PC-3 (cell line): ENCODE data around the gene PTGER2. TPM values are rescaled to one million over a fixed set of nuclear protein-coding genes. Genes with fewer than 3 reads are reported as not detected.

ENCODE experiments used
- ATAC-seq: fragments of 200-7000 bp; cut with Tn5 transposase; 2 replicates; pipeline ENCODE4 v1.9.1; 2020; ENCODE audit warnings: mild to moderate bottlenecking, moderate library complexity
- BruUV-seq: library from RNA; stranded (reverse); fragments of 400-500 nt; replicated peaks from 2 replicates; lab custom pipeline; 2021; lab: Mats Ljungman, UMichigan
- CTCF ChIA-PET: fragments of 300-600 bp; sonication (Branson Sonifier 250); formaldehyde crosslinking; loops from one replicate; lab custom pipeline; 2022; ENCODE audit warnings: antibody characterized with exemption; lab: Charles Lee
- POLR2A ChIA-PET: fragments of 300-600 bp; sonication (Branson Sonifier 250); formaldehyde crosslinking; loops from one replicate; lab custom pipeline; 2022; ENCODE audit warnings: antibody characterized with exemption; ENCODE audit not compliant: unreplicated experiment; lab: Charles Lee
- DNase-seq: peaks from one replicate; pipeline ENCODE4 v3.0.0-alpha.2; 2015
- H2AFZ ChIP-seq: fragments of 300-600 bp; sonication (generic); 2 replicates; pipeline ENCODE4 v1.6.0; 2016; ENCODE audit warnings: antibody characterized with exemption, low read length
- H3F3A ChIP-seq: fragments of 300-600 bp; sonication (generic); one replicate; pipeline ENCODE4 v1.6.0; 2017; ENCODE audit warnings: antibody characterized with exemption, low read length, control low read depth, mild to moderate bottlenecking; ENCODE audit not compliant: unreplicated experiment
- H3K27ac ChIP-seq: fragments of 300-600 bp; sonication (generic); 2 replicates; pipeline ENCODE4 v1.5.1; 2016; ENCODE audit warnings: mild to moderate bottlenecking, low read length
- H3K27me3 ChIP-seq: fragments of 300-600 bp; sonication (generic); 2 replicates; pipeline ENCODE4 v1.6.1; 2016; ENCODE audit warnings: low read length, mixed read lengths
- H3K36me3 ChIP-seq: fragments of 300-600 bp; sonication (generic); 2 replicates; pipeline ENCODE4 v1.6.1; 2016; ENCODE audit warnings: low read depth, mixed run types, low read length, mixed read lengths
- H3K4me1 ChIP-seq: fragments of 300-600 bp; sonication (generic); 2 replicates; pipeline ENCODE4 v1.5.1; 2016; ENCODE audit warnings: low read length; ENCODE audit not compliant: insufficient read depth
- H3K4me2 ChIP-seq: fragments of 300-600 bp; sonication (generic); 2 replicates; pipeline ENCODE4 v1.6.0; 2016; ENCODE audit warnings: low read length
- H3K4me3 ChIP-seq: fragments of 300-600 bp; sonication (generic); 2 replicates; pipeline ENCODE4 v1.5.1; 2016; ENCODE audit warnings: mild to moderate bottlenecking, low read length, mixed read lengths
- H3K79me2 ChIP-seq: fragments of 300-600 bp; sonication (generic); 2 replicates; pipeline ENCODE4 v1.6.1; 2017; ENCODE audit warnings: low read length, mixed read lengths
- H3K9ac ChIP-seq: fragments of 300-600 bp; sonication (generic); 2 replicates; pipeline ENCODE4 v1.6.0; 2016; ENCODE audit warnings: mild to moderate bottlenecking, low read length
- H3K9me2 ChIP-seq: fragments of 300-600 bp; sonication (generic); replicated peaks from 2 replicates; pipeline ENCODE4 v1.6.1; 2016; ENCODE audit warnings: mixed run types, low read length, mixed read lengths
- H3K9me3 ChIP-seq: fragments of 300-600 bp; sonication (generic); 2 replicates; pipeline ENCODE4 v1.6.1; 2016; ENCODE audit warnings: low read length, mixed read lengths
- H4K20me1 ChIP-seq: fragments of 300-600 bp; sonication (generic); 2 replicates; pipeline ENCODE4 v1.6.1; 2016; ENCODE audit warnings: low read length, mixed read lengths
- EZH2 ChIP-seq: fragments of 300-600 bp; sonication (generic); IDR thresholded peaks from one replicate; pipeline ENCODE4 v1.6.1; 2017; ENCODE audit warnings: antibody characterized with exemption, mild to moderate bottlenecking, low read length; ENCODE audit not compliant: unreplicated experiment
- EZH2phosphoT487 ChIP-seq: fragments of 300-600 bp; sonication (generic); IDR thresholded peaks from 2 replicates; pipeline ENCODE4 v1.6.1; 2018; ENCODE audit warnings: mild to moderate bottlenecking, antibody characterized with exemption, low read length, borderline replicate concordance
- intact Hi-C: fragments of 100-400 bp; cut with micrococcal nuclease; formaldehyde crosslinking; loops from 2 replicates; pipeline ENCODE4 v1.9.0; 2023
- total RNA-seq: library from RNA; depleted of rRNA; stranded (reverse); fragments of >200 nt; gene quantifications from 2 replicates; pipeline ENCODE4 v1.2.3, GENCODE V29; 2014
- TF ChIP-seq, protein P1 (sequence below): fragments of 300-600 bp; sonication (generic); conservative IDR thresholded peaks from 2 replicates; pipeline ENCODE4 v1.5.1; 2017; ENCODE audit warnings: antibody characterized with exemption, low read depth, mild to moderate bottlenecking, low read length

Gene PTGER2
- total RNA-seq, 1 experiment from 2014 or later = 4.7 TPM

DNA sequence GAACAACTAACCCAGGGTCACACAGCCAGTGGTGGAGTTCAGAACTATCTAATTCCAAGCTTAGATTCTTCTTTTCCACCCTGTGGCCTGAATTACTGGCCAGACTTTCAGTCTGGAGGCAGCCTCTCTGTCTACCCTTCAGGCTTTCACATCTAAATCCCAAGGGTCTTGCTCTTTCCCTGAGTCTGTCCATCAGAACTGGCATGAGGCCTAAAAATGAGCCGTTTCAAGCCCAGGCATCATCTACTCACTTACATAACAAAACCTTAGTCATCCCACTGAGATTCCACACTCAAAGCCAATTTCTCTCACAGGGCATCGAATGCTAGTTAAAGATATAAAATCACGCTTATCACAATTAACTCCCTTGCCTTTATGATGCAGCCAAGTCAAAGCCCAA is 47.9 kb upstream of the PTGER2 start:
- no peak for DNase-seq
- BruUV-seq = no TSS peak
- ChIA-PET CTCF (interaction anchor here (0.5 kb wide), 1 partner anchor 120 kb away, joined by 3 read pairs; no protein-coding TSS in a partner anchor), POLR2A (no interaction called here)
- no peaks in the 10 kb centered on the region for H4K20me1 ChIP-seq
- no peaks in the 10 kb centered on the region for H3K36me3 ChIP-seq
- no peak overlapping the region for H2AFZ ChIP-seq
- H3K4me3 ChIP-seq = no peak overlapping the region
- H3K4me1 ChIP-seq = no peaks in the 10 kb centered on the region
- no peaks in the 10 kb centered on the region for H3K9me3 ChIP-seq
- no peak overlapping the region for H3K9ac ChIP-seq
- no peaks in the 10 kb centered on the region for H3K79me2 ChIP-seq
- ATAC-seq = no peak
- H3K27me3 ChIP-seq = peaks cover 25% of the 10 kb centered on the region
- H3K27ac ChIP-seq = no peak overlapping the region
- no peaks in the 10 kb centered on the region for H3F3A ChIP-seq
- intact Hi-C loops = no loop called here
- TF ChIP-seq, protein P1, sequence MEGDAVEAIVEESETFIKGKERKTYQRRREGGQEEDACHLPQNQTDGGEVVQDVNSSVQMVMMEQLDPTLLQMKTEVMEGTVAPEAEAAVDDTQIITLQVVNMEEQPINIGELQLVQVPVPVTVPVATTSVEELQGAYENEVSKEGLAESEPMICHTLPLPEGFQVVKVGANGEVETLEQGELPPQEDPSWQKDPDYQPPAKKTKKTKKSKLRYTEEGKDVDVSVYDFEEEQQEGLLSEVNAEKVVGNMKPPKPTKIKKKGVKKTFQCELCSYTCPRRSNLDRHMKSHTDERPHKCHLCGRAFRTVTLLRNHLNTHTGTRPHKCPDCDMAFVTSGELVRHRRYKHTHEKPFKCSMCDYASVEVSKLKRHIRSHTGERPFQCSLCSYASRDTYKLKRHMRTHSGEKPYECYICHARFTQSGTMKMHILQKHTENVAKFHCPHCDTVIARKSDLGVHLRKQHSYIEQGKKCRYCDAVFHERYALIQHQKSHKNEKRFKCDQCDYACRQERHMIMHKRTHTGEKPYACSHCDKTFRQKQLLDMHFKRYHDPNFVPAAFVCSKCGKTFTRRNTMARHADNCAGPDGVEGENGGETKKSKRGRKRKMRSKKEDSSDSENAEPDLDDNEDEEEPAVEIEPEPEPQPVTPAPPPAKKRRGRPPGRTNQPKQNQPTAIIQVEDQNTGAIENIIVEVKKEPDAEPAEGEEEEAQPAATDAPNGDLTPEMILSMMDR = no peak
- TF ChIP-seq EZH2phosphoT487 (no peak), EZH2 (no peak)
- H3K9me2 ChIP-seq = no peaks in the 10 kb centered on the region
- no peak overlapping the region for H3K4me2 ChIP-seq

DNA sequence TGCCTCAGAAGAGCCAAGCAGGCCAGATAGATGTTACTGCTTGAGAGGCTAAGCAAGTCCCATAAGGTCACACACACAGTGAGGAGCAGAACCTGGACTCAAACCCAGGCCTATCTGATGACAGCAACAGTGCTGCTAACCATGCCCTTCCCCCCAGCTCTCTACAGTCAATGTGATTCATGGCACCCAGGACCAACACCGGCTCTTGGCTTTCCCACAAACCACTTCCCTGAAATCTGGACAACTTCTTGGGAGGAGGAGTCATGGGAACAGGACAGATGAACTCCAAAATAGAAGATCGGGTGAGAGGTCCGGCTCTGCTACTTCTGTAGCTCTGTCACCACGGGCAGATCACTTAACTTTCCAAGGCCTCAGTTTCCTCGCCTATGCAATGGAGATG is 47.3 kb upstream of the PTGER2 start:
- Histone ChIP-seq H3K4me1 (no peaks in the 10 kb centered on the region), H3K9ac (no peak overlapping the region), H3K27ac (no peak overlapping the region), H3K27me3 (peaks cover 25% of the 10 kb centered on the region), H3K79me2 (no peaks in the 10 kb centered on the region), H3K4me3 (no peak overlapping the region), H3K4me2 (no peak overlapping the region), H3F3A (no peaks in the 10 kb centered on the region), H4K20me1 (no peaks in the 10 kb centered on the region), H3K9me3 (no peaks in the 10 kb centered on the region), H3K36me3 (no peaks in the 10 kb centered on the region), H2AFZ (no peak overlapping the region), H3K9me2 (no peaks in the 10 kb centered on the region)
- DNase-seq (no peak), ATAC-seq (no peak)
- intact Hi-C loops = no loop called here
- no TSS peak for BruUV-seq
- ChIA-PET CTCF (no interaction called here), POLR2A (no interaction called here)
- TF ChIP-seq, protein P1 = no peak
- no peak for TF ChIP-seq EZH2phosphoT487

DNA sequence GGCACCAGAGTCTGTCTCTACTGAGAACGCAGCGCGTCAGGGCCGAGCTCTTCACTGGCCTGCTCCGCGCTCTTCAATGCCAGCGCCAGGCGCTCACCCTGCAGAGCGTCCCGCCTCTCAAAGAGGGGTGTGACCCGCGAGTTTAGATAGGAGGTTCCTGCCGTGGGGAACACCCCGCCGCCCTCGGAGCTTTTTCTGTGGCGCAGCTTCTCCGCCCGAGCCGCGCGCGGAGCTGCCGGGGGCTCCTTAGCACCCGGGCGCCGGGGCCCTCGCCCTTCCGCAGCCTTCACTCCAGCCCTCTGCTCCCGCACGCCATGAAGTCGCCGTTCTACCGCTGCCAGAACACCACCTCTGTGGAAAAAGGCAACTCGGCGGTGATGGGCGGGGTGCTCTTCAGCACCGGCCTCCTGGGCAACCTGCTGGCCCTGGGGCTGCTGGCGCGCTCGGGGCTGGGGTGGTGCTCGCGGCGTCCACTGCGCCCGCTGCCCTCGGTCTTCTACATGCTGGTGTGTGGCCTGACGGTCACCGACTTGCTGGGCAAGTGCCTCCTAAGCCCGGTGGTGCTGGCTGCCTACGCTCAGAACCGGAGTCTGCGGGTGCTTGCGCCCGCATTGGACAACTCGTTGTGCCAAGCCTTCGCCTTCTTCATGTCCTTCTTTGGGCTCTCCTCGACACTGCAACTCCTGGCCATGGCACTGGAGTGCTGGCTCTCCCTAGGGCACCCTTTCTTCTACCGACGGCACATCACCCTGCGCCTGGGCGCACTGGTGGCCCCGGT is 46.4 kb upstream of the PTGER2 start, which contains the start of gene PTGDR:
Gene PTGDR, plus strand, starts transcription at position 198 of the 778 bp plus-strand sequence. Its CDS starts 117 bp downstream, at position 315.
- TF ChIP-seq EZH2phosphoT487 = no peak
- TF ChIP-seq, protein P1 = no peak
- TF ChIP-seq EZH2 = no peak
- intact Hi-C loops = no loop called here
- ChIA-PET POLR2A (no interaction called here), CTCF (no interaction called here)
- no peak within 1 kb of the TSS for H3K27ac ChIP-seq
- DNase-seq (no peak), ATAC-seq (no peak)
- H3K79me2 ChIP-seq = no peaks in the 10 kb centered on the region
- BruUV-seq = no TSS peak
- H3K4me3 ChIP-seq = peak within 1 kb of the TSS; percentile 36; the same call in 1 of the 2 replicates
- H3K36me3 ChIP-seq = no peaks in the 10 kb centered on the region
- no peaks in the 10 kb centered on the region for H3K9me3 ChIP-seq
- H3K4me1 ChIP-seq = no peaks in the 10 kb centered on the region
- H3K27me3 ChIP-seq = peaks cover 25% of the 10 kb centered on the region
- H4K20me1 ChIP-seq = no peaks in the 10 kb centered on the region
- peak within 1 kb of the TSS; percentile 38 for H3K4me2 ChIP-seq
- H2AFZ ChIP-seq = no peak within 1 kb of the TSS
- H3K9me2 ChIP-seq = no peaks in the 10 kb centered on the region
- no peak within 1 kb of the TSS for H3K9ac ChIP-seq
- no peaks in the 10 kb centered on the region for H3F3A ChIP-seq
